GM21381 (cell line): Measurements from ENCODE around the gene TADA2A.
"Not testable (repeated sequence)": the region's sequence is repeated elsewhere in the genome, so short reads cannot be mapped to it uniquely, and the experiment has no call there.

ENCODE experiments used
- ATAC-seq: cut with Tn5 transposase; IDR thresholded peaks from one replicate; pipeline ENCODE4 v1.9.1; 2021; ENCODE audit warnings: mild to moderate bottlenecking, moderate library complexity; ENCODE audit not compliant: unreplicated experiment

TADA2A gene

GRCh38 chr17:37490022-37490587 lies 83.4 kb downstream of the TADA2A start:
- ATAC-seq, result peak; percentile 46

- no peak for ATAC-seq
Observed at GRCh38 chr17:37490638-37491614, 84.2 kb downstream of the TADA2A start.

DNA sequence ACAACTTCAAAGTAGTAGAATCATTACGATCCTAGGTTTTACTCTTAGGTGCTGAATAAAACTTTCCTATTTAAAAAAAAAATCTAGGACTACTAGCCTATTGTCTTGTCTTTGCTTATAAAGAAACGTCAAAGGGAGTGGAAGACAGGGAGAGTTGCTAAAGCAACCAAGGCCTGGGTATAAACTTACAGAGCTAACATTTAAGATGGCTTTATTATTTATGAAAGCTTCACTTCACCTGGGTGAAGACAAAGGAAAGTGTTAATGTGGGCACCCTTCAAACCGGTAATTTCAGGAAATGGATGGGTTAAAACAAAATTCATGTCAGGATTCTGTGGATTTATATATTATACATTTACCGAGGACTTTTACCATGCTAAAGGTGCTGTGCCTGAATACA lies 85.5 kb downstream of the TADA2A start:
- ATAC-seq, result no peak

DNA sequence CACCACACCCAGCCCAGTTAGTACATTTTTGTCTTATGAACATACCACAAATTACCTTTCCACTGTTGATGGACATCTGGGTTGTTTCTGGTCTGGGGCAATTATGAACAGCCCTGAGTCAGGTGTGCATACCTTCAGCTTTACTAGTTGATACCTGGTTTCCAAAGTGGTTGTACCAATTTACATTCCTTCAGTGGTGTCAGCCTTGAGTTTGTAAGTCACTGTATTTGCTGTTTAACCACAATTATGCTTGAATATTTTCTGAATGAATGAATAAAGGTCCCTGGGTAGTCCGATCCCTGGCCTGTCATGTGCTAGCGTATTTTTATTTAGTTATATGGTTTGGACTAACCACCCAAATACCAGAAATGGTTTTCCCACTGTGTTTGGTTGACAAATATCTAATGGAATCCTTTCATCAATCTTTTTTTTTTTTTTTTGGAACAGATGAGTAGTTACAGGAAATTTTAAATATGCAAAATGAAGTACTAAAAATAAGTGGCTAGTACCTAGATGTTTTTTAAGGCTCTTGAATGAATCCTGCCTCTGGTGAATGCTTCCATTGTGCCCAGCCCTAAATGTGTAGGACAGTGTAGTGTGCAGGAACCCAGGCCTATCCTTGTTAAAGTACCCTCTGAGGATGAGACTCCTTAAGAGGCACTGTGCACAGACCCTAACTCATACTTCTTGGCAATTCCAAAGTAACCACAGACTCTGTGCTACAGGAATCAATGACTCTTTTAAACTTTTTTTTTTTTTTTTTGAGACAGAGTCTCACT lies 86.8 kb downstream of the TADA2A start:
- ATAC-seq, result no peak

GRCh38 chr17:37494401-37494831 lies 87.7 kb downstream of the TADA2A start:
- ATAC-seq, result no peak

- no peak for ATAC-seq
Observed at GRCh38 chr17:37494971-37495370, 88.3 kb downstream of the TADA2A start.

GRCh38 chr17:37500378-37500777 lies 93.7 kb downstream of the TADA2A start:
- ATAC-seq, result no peak

DNA sequence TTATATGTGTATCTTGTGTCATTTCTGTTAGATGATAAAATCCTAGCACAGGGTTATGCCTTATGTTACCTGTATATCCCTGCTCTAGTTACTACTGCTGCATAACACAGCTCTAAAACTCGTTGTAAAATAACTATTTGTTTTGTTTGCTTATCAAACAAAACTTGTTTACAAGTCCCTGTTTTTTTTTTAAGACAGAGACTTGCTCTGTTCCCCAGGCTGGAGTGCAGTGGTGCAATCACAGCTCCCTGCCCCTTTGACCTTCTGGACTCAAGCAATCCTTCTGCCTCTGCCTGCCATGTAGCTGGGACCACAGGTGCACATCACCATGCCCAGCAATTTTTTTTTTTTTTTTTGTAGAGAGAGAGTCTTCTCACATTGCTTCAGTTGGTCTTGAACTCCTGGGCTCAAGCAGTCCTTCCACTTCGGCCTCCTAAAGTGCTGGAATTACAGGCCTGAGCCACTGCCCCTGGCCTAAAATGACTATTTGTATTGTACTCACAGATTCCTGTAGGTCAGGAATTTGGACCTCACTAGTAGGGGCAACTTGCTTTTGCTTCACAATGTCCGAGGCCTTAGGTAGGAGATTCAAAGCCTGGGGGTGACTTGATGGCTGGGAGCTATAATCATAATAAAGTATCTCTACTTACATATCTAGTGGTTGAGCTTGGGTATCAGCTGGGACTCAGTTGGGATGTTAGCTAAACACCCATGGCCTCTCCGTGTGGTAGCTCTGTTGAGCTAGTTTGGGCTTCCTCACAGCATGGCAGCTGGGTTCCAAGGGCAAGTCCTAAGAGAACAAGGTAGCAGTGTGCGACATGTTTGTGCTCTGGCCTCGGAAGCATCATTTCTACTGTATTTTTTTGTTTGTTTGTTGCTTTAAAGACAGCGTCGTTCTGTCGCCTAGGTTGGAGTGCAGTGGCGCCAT lies 95.6 kb downstream of the TADA2A start:
- no peak for ATAC-seq

GRCh38 chr17:37503148-37503547 lies 96.5 kb downstream of the TADA2A start:
- no peak for ATAC-seq

GRCh38 chr17:37505333-37505732 lies 98.6 kb downstream of the TADA2A start:
- no peak for ATAC-seq

GRCh38 chr17:37506678-37507077 lies 100.0 kb downstream of the TADA2A start:
- ATAC-seq, result no peak

DNA sequence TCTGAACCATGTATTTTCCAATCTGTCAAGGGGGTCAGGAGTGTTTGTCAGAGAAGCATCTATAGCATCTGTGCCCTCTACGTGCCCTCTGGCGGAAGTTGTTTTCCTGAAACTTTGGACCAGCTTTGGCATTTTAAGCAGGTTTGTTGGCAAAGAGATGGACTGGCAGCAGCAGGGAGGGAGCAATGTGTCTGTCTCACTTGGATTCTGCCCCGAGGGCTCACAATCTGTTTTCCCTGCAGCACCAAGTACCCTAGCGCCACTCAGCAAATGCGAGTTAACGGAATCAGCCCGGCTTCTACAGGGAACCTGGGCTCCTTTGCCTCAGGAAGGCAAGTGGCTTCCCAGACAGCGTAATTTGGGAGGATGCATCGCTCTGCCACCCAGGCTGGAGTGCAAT lies 100.4 kb downstream of the TADA2A start:
- no peak for ATAC-seq

- ATAC-seq, result no peak
Observed at GRCh38 chr17:37510056-37510455, 103.4 kb downstream of the TADA2A start.

DNA sequence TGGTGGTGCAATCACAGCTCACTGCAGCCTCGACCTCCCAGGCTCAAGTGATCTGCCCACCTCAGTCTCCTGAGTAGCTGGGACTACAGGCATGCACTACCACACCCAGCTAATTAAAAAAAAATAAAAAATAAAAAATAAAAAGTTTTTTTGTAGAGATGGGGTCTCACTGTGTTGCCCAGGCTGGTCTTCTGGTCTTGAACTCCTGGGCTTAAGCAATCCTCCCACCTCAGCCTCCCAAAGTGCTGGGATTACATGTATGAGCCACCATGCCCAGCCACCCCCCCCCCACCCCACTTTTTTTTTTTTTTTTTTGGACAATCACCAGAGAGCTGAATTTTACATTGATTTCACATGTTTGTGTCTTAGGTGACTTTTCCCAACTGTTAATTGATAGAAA lies 105.0 kb downstream of the TADA2A start:
- not testable (repeated sequence) for ATAC-seq

- ATAC-seq, result no peak
Observed at GRCh38 chr17:37512442-37513068, 105.9 kb downstream of the TADA2A start.

GRCh38 chr17:37513711-37514110 lies 107.0 kb downstream of the TADA2A start:
- no peak for ATAC-seq

DNA sequence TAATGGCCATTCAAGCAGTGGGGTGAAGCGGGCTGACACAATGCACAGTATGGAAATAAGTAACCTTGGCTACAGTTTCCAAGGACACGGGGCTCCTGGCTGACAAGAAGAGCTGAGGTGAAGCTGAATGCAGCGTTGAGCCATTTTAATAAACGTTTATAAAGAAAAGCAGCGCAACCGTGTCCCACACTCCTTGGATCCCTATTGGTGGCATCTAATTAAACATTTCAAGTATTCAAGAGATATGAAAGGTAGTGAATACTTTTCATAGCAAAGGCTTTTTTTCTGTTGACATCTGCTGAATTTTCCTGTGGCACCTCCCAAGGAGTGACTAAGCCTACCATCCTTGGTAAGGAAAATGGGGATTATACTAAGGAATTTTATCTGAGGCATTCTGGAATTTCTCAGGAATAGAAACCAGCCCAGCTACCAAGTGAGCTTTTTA lies 109.5 kb downstream of the TADA2A start:
- ATAC-seq, result no peak

DNA sequence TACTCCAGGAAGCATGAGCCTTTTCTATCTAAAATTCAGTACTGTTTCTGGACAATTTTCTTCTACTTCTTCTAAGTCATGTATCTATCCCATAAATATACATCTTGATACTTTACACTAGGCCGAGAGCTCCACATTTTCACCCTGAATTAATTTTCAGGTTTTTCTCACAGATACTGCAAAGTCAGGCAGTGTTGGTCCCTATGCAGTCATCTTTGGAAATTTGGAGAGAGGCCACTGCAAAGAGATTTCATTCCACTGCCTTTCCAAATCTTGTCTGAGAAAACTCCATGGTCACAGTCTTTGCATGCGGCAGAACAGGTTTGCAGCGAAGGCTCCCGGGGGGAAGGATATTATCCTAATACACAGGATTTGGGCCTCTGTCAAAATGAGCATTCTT lies 111.2 kb downstream of the TADA2A start:
- ATAC-seq, result no peak

- no peak for ATAC-seq
Observed at GRCh38 chr17:37518826-37519225, 112.1 kb downstream of the TADA2A start.
